ENCODE measurements around the gene JAZF1. TPM values are rescaled to one million over a fixed set of nuclear protein-coding genes. Genes with fewer than 3 reads are reported as not detected.

JAZF1 gene
- total RNA-seq, 4 donors from 2014 or later: 1.6 to 8.6 (median 5.3) TPM

DNA sequence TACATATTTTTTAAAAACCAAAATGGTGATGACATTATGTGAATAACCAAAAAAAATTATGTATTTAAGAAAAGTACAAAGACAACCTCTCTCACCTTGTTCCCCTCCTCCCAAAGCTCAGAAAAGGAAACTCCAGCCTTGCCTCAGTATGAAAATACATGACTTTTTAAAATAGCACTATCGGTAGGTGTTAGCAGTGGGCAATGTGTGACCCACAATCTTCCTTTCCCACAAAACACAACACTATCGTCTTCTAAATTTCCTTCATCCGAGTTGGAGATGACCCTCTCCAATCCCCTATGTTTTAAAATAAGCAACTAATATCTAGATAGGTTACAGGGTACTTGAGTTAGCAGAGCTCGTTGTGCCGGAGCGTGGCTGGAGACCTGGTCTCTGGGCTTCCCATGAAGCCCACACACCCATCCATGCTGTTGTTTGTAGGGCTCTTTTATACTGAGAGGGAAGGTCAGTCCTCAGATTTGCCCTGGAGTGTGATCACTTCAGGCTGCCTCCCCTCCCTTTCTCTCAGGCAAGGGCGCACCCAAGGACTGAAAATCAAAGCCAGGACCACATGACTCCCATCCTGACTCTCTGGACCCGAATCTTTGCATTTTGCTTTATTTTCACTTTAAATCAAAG is 107.6 kb downstream of the JAZF1 start:
- Histone ChIP-seq H3K36me3 (no peaks in the 10 kb centered on the region), H3K4me1 (peaks cover 6 to 19% of the 10 kb centered on the region in 2 donors), H3K9me3 (no peaks in the 10 kb centered on the region), H3K4me3 (no peak overlapping the region), H3K27me3 (no peaks in the 10 kb centered on the region), H3K27ac (no peak overlapping the region)
- ATAC-seq (no peak), DNase-seq (no peak)
- intact Hi-C loops (cut with DNase I; ENCODE audit: low total_unique reads) (no loop called here), in situ Hi-C loops (cut with MboI; ENCODE audit: low sequenced_read_pairs in 4 of 4) (no loop called here)
- no peak for TF ChIP-seq POLR2A (IDR thresholded peaks at IDR 0.05)
- TF ChIP-seq, protein P1, sequence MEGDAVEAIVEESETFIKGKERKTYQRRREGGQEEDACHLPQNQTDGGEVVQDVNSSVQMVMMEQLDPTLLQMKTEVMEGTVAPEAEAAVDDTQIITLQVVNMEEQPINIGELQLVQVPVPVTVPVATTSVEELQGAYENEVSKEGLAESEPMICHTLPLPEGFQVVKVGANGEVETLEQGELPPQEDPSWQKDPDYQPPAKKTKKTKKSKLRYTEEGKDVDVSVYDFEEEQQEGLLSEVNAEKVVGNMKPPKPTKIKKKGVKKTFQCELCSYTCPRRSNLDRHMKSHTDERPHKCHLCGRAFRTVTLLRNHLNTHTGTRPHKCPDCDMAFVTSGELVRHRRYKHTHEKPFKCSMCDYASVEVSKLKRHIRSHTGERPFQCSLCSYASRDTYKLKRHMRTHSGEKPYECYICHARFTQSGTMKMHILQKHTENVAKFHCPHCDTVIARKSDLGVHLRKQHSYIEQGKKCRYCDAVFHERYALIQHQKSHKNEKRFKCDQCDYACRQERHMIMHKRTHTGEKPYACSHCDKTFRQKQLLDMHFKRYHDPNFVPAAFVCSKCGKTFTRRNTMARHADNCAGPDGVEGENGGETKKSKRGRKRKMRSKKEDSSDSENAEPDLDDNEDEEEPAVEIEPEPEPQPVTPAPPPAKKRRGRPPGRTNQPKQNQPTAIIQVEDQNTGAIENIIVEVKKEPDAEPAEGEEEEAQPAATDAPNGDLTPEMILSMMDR (IDR thresholded peaks at IDR 0.05 in 4 of 5, conservative IDR thresholded peaks at IDR 0.05 in 1 of 5): no peak

DNA sequence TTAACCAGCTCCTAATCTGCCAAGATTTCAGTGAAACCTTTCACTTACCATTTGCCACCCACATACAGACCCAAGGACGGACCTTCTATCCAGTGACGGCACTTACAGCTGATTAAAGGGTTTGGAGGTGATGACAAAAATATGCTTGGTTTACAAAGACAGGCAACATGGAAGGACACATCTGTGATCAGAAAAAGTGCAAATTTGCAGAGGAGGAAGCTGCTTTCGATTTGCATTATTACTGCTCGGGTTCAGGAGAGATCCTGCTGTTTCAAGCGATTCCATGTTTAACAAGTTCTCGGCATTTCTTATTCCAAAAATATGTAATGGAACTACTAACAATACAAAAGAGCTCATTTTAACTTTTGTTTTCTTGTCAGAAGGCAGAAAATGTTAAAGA is 109.0 kb downstream of the JAZF1 start:
- no peak for ATAC-seq
- H3K36me3 ChIP-seq: no peaks in the 10 kb centered on the region
- H3K27me3 ChIP-seq: no peaks in the 10 kb centered on the region
- intact Hi-C loops (cut with DNase I; ENCODE audit: low total_unique reads) (no loop called here), in situ Hi-C loops (cut with MboI; ENCODE audit: low sequenced_read_pairs in 4 of 4) (no loop called here)
- no peaks in the 10 kb centered on the region for H3K9me3 ChIP-seq
- peak overlapping the region in 1 of 4 donors; percentile 19 for H3K4me3 ChIP-seq
- H3K4me1 ChIP-seq: peaks cover 6 to 13% of the 10 kb centered on the region in 2 donors
- TF ChIP-seq, protein P1 (IDR thresholded peaks at IDR 0.05 in 4 of 5, conservative IDR thresholded peaks at IDR 0.05 in 1 of 5): no peak
- no peak for TF ChIP-seq POLR2A (IDR thresholded peaks at IDR 0.05)
- no peak for DNase-seq
- H3K27ac ChIP-seq: no peak overlapping the region

GRCh38 chr7:28070297-28071055 is 110.1 kb downstream of the JAZF1 start:
- intact Hi-C loops (cut with DNase I; ENCODE audit: low total_unique reads): no loop called here

GRCh38 chr7:28069807-28070206 is 110.8 kb downstream of the JAZF1 start:
- Histone ChIP-seq H3K4me1 (peaks cover 6 to 13% of the 10 kb centered on the region in 2 donors), H3K9me3 (no peaks in the 10 kb centered on the region), H3K4me3 (no peak overlapping the region), H3K27ac (peak overlapping the region; percentile 6 to 49 (median 32)), H3K27me3 (no peaks in the 10 kb centered on the region), H3K36me3 (no peaks in the 10 kb centered on the region)
- DNase-seq (peak in 1 of 2 donors; percentile 39), ATAC-seq (no peak)
- intact Hi-C loops (cut with DNase I; ENCODE audit: low total_unique reads) (no loop called here), in situ Hi-C loops (cut with MboI; ENCODE audit: low sequenced_read_pairs in 4 of 4) (no loop called here)
- no peak for TF ChIP-seq POLR2A (IDR thresholded peaks at IDR 0.05)
- TF ChIP-seq, protein P1 (IDR thresholded peaks at IDR 0.05 in 4 of 5, conservative IDR thresholded peaks at IDR 0.05 in 1 of 5): no peak

More at GRCh38 chr7:28070297-28071055, 110.1 kb downstream of the JAZF1 start:
- no peaks in the 10 kb centered on the region for H3K9me3 ChIP-seq
- H3K27ac ChIP-seq: peak overlapping the region; percentile 6 to 49 (median 32)
- H3K36me3 ChIP-seq: no peaks in the 10 kb centered on the region
- H3K27me3 ChIP-seq: no peaks in the 10 kb centered on the region
- H3K4me3 ChIP-seq: no peak overlapping the region
- TF ChIP-seq, protein P1 (IDR thresholded peaks at IDR 0.05 in 4 of 5, conservative IDR thresholded peaks at IDR 0.05 in 1 of 5): no peak
- no peak for TF ChIP-seq POLR2A (IDR thresholded peaks at IDR 0.05)
- in situ Hi-C loops (cut with MboI; ENCODE audit: low sequenced_read_pairs in 4 of 4): no loop called here
- DNase-seq (no peak), ATAC-seq (no peak)
- H3K4me1 ChIP-seq: peaks cover 6 to 13% of the 10 kb centered on the region in 2 donors
